OCI-LY3 (cell line): ENCODE measurements around the gene STX19.

Source experiments
- H2AFZ ChIP-seq: fragments of 200-600, 300-600 bp; shearing (Covaris generic); 2 replicates; pipeline ENCODE4 v1.6.0; 2014; ENCODE audit warnings: antibody characterized with exemption, low read depth, low read length
- H3K27ac ChIP-seq: fragments of 200-600, 300-600 bp; sonication (generic); 2 replicates; pipeline ENCODE4 v1.5.1; 2014; ENCODE audit warnings: mild to moderate bottlenecking, low read length, moderate library complexity, mixed read lengths
- H3K27me3 ChIP-seq: fragments of 200-600, 300-600 bp; sonication (generic); 2 replicates; pipeline ENCODE4 v1.6.1; 2014; ENCODE audit warnings: low read depth, low read length, mixed read lengths
- H3K36me3 ChIP-seq: fragments of 200-600, 300-600 bp; sonication (generic); replicated peaks from 2 replicates; pipeline ENCODE3; 2014; ENCODE audit warnings: low read depth, low read length, mixed read lengths
- H3K4me1 ChIP-seq: fragments of 300-600, 200-600 bp; sonication (generic); 2 replicates; pipeline ENCODE4 v1.6.1; 2014; ENCODE audit warnings: low read length, mixed read lengths
- H3K4me2 ChIP-seq: fragments of 200-600, 300-600 bp; sonication (generic); 2 replicates; pipeline ENCODE4 v1.6.1; 2014; ENCODE audit warnings: low read length, mixed read lengths
- H3K4me3 ChIP-seq: fragments of 300-600, 200-600 bp; sonication (generic); 2 replicates; pipeline ENCODE4 v1.5.1; 2014; ENCODE audit warnings: antibody characterized with exemption, mild to moderate bottlenecking, low read length, moderate library complexity
- H3K79me2 ChIP-seq: fragments of 300-600, 200-600 bp; shearing (Covaris generic); 2 replicates; pipeline ENCODE4 v1.6.1; 2014; ENCODE audit warnings: mild to moderate bottlenecking, low read length, mixed read lengths
- H3K9ac ChIP-seq: fragments of 300-600, 200-600 bp; shearing (Covaris generic); 2 replicates; pipeline ENCODE4 v1.6.0; 2014; ENCODE audit warnings: mild to moderate bottlenecking, low read length, moderate library complexity
- H3K9me3 ChIP-seq: fragments of 200-600, 300-600 bp; shearing (Covaris generic); 2 replicates; pipeline ENCODE4 v1.6.1; 2014; ENCODE audit warnings: low read length, mixed read lengths; ENCODE audit not compliant: insufficient read depth
- H4K20me1 ChIP-seq: fragments of 200-600, 300-600 bp; sonication (generic); 2 replicates; pipeline ENCODE4 v1.6.1; 2016; ENCODE audit warnings: low read length, mixed read lengths; ENCODE audit not compliant: insufficient read depth
- EZH2phosphoT487 ChIP-seq: fragments of 200-600 bp; shearing (Covaris generic); IDR thresholded peaks from 2 replicates; pipeline ENCODE4 v1.6.1; 2018; ENCODE audit warnings: antibody characterized with exemption, mixed run types, low read depth
- TF ChIP-seq, protein P1 (sequence below): fragments of 200-600, 300-600 bp; sonication (generic); IDR thresholded peaks from 2 replicates; pipeline ENCODE4 v1.5.1; 2014; ENCODE audit warnings: antibody characterized with exemption, low read length, low read depth

The STX19 gene

DNA sequence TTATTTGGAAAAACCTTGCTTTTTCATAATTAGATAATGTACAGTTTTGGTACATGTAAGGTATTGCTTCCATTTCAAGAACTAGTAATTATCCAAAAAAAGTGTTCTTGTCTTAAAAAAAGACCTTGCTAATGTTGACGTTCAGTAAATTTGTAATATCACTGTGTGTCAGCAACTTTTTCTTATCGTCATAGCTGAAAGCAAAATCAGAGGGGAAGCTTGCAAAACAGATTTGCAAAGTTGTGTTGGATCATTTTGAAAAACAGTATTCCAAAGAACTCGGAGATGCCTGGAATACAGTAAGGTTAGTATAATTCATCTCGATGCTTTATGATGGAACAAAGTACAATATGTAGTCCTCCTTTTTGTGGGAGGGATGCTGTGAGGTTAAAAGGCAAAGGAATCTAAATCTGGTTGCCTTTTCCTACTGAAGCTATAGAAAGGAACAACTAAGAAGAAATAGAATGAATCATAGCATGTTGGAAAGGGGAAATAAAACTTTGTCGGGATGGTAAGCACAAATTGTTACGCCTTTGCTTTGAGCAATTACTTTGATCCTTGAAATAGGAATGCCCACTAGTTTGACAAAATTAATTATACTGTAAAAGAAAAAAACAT, 36.0 kb upstream of the STX19 start:
- no peaks in the 10 kb centered on the region for H3K9me3 ChIP-seq
- H3K27me3 ChIP-seq = no peaks in the 10 kb centered on the region
- H3K36me3 ChIP-seq = peaks cover 8% of the 10 kb centered on the region
- no peak for TF ChIP-seq EZH2phosphoT487
- TF ChIP-seq, protein P1, sequence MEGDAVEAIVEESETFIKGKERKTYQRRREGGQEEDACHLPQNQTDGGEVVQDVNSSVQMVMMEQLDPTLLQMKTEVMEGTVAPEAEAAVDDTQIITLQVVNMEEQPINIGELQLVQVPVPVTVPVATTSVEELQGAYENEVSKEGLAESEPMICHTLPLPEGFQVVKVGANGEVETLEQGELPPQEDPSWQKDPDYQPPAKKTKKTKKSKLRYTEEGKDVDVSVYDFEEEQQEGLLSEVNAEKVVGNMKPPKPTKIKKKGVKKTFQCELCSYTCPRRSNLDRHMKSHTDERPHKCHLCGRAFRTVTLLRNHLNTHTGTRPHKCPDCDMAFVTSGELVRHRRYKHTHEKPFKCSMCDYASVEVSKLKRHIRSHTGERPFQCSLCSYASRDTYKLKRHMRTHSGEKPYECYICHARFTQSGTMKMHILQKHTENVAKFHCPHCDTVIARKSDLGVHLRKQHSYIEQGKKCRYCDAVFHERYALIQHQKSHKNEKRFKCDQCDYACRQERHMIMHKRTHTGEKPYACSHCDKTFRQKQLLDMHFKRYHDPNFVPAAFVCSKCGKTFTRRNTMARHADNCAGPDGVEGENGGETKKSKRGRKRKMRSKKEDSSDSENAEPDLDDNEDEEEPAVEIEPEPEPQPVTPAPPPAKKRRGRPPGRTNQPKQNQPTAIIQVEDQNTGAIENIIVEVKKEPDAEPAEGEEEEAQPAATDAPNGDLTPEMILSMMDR = no peak
- H4K20me1 ChIP-seq = no peaks in the 10 kb centered on the region
- H2AFZ ChIP-seq = no peak overlapping the region
- peak overlapping the region; percentile 78 for H3K4me3 ChIP-seq
- H3K9ac ChIP-seq = peak overlapping the region; percentile 95; the same call in 1 of the 2 replicates
- H3K4me2 ChIP-seq = peak overlapping the region; percentile 44
- peaks cover 31% of the 10 kb centered on the region for H3K79me2 ChIP-seq
- H3K4me1 ChIP-seq = peaks cover 30% of the 10 kb centered on the region
- no peak overlapping the region for H3K27ac ChIP-seq

DNA sequence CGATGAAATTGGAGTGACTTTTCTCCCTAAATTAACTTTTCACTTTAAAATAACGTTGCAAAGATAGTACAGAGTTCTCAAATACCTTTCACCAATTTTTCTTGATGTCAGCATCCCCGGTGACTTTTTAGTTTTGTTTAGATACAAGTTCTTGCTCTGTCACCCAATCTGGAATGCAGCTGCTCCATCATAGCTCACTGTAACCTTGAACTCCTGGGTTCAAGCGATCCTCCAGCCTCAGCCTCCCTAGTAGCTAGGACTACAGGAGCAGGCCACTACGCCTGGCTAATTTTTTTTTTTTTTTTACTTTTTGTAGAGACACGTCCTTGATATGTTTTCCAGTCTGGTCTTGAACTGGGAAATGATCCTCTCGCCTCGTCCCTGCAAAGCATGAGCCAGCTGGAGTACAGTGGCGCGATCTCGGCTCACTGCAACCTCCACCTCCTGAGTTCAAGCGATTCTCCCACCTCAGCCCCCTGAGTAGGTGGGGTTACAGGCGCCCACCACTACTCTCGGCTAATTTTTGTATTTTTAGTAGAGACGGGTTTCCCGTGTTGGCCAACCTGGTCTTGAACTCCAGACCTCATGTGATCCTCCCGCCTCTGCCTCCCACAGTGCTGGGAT, 35.2 kb upstream of the STX19 start:
- H3K79me2 ChIP-seq = peaks cover 31% of the 10 kb centered on the region
- H3K9ac ChIP-seq = peak overlapping the region; percentile 95
- peak overlapping the region; percentile 93 for H2AFZ ChIP-seq
- H3K4me1 ChIP-seq = peaks cover 23% of the 10 kb centered on the region
- peak overlapping the region; percentile 88 for H3K27ac ChIP-seq
- TF ChIP-seq, protein P1 = no peak
- TF ChIP-seq EZH2phosphoT487 = no peak
- H3K4me2 ChIP-seq = peak overlapping the region; percentile 44
- peaks cover 8% of the 10 kb centered on the region for H3K36me3 ChIP-seq
- no peaks in the 10 kb centered on the region for H3K9me3 ChIP-seq
- no peaks in the 10 kb centered on the region for H3K27me3 ChIP-seq
- H3K4me3 ChIP-seq = peak overlapping the region; percentile 78
- H4K20me1 ChIP-seq = no peaks in the 10 kb centered on the region

DNA sequence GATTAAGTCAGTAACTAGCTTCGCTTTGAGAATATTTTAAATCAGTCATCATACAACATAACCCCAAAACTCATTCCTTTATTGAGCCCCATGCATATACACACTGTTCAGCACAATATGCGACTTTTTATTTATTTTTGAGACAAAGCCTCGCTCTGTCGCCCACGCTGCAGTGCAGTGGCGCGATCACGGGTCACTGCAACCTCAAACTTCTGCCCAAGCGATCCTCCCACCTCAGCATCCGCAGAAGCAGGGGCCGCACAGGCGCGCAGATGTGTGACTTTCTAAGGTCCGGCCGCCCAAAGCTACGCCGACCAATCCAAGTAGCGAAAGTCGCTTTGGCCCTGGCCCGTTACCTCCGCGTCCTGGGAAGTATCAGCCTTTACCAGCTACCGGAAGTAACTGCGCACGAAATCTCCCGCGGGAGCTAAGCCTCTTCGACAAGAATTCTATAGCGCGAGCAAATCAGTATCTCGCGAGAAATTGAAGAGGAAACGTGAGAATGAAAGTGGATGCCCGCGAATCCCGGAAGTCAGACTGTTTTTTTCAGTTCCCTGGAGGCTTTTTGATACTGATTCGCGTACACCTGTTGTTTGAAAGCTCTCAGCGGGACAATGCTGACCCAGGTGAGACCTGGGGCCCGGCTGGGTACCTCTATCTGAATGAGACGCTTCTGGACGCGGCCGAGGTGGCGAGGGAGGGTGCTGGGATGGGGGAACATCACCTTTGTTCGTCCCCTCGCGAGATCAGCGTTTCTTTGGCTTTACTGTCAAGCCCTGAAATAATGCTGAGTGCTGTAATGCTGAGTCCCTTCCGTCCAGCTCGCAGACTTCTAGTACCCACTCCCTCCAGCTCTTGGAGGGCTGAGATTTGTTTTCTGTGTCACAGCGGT, 34.4 kb upstream of the STX19 start, which contains the start of the genes DHFR2 and NSUN3:
Gene DHFR2, minus strand, starts transcription at position 404 of the 892 bp plus-strand sequence. CDS start 1,405 bp downstream, outside the sequence.
Gene NSUN3, plus strand, starts transcription at position 549 of the 892 bp plus-strand sequence. Its CDS starts 66 bp downstream, at position 615.
- H2AFZ ChIP-seq = peak within 1 kb of the TSS; percentile 93
- peaks cover 31% of the 10 kb centered on the region for H3K79me2 ChIP-seq
- H3K27ac ChIP-seq = peak within 1 kb of the TSS; percentile 88
- no peaks in the 10 kb centered on the region for H4K20me1 ChIP-seq
- TF ChIP-seq, protein P1 = no peak
- no peak for TF ChIP-seq EZH2phosphoT487
- no peaks in the 10 kb centered on the region for H3K27me3 ChIP-seq
- peaks cover 23% of the 10 kb centered on the region for H3K4me1 ChIP-seq
- H3K9me3 ChIP-seq = no peaks in the 10 kb centered on the region
- H3K36me3 ChIP-seq = peaks cover 8% of the 10 kb centered on the region
- peak within 1 kb of the TSS; percentile 95 for H3K9ac ChIP-seq
- peak within 1 kb of the TSS; percentile 98 for H3K4me2 ChIP-seq
- peak within 1 kb of the TSS; percentile 78 for H3K4me3 ChIP-seq
